Prostate gland (tissue), 2 donors: ENCODE data around the gene OTUD7B. TPM values are rescaled to one million over a fixed set of nuclear protein-coding genes. Genes with fewer than 3 reads are reported as not detected.

ENCODE experiments used
- DNase-seq: peaks from one replicate; pipeline ENCODE4 v3.0.0-alpha.2; 2019; ENCODE audit warnings: low spot score
- H3K27ac ChIP-seq, 2 donors: fragments of 200-600 bp; sonication (generic); 2 replicates each; pipeline ENCODE4 v1.5.1; 2017 to 2019
- H3K27me3 ChIP-seq: fragments of 200-600 bp; sonication (generic); replicated peaks from 2 replicates; pipeline ENCODE4 v1.5.1; 2019; ENCODE audit not compliant: insufficient read depth
- H3K36me3 ChIP-seq, 2 donors: fragments of 200-600 bp; sonication (generic); 1 replicate in 1 of 2; 2 replicates in 1 of 2; pipeline versions ENCODE4 v1.5.1 to v1.8.1; 2017 to 2019
- H3K4me1 ChIP-seq: fragments of 200-600 bp; sonication (generic); replicated peaks from 2 replicates; pipeline ENCODE4 v1.5.1; 2019
- H3K4me3 ChIP-seq, 2 donors: fragments of 200-600 bp; sonication (generic); 2 replicates each; pipeline ENCODE4 v1.5.1; 2017 to 2019
- H3K9me3 ChIP-seq: fragments of 200-600 bp; sonication (generic); 2 replicates; pipeline ENCODE4 v1.5.1; 2017
- CTCF ChIP-seq, 4 experiments: fragments of 200-600 bp in 2 of 4; fragments of 450-650 bp in 2 of 4; sonication (generic) in 2 of 4; IDR thresholded peaks; 1 replicate in 3 of 4; 2 replicates in 1 of 4; pipeline ENCODE4 v1.5.1; 2016 to 2019; ENCODE audit warnings: antibody characterized with exemption in 4 of 4, mild to moderate bottlenecking in 2 of 4, moderate library complexity in 2 of 4
- POLR2A ChIP-seq: fragments of 450-650 bp; IDR thresholded peaks from one replicate; pipeline ENCODE4 v1.6.1; 2016; ENCODE audit warnings: antibody characterized with exemption, mild to moderate bottlenecking
- POLR2AphosphoS5 ChIP-seq: sonication (generic); formaldehyde crosslinking; IDR thresholded peaks from one replicate; pipeline ENCODE4 v1.6.1; 2017; ENCODE audit warnings: antibody characterized with exemption
- WGBS: methylation state at CpG from one replicate; pipeline ENCODE4 v1.1.5; 2018; 5-methylcytosine and 5-hydroxymethylcytosine counted together
- intact Hi-C: fragments of 100-400 bp; cut with DNase I; formaldehyde crosslinking; loops from one replicate; pipeline ENCODE4 v1.14.2; 2022
- total RNA-seq, 2 donors: library from RNA; depleted of rRNA; stranded (reverse); fragments of >200 nt; gene quantifications; one replicate each; pipeline ENCODE4 v1.1.0, GENCODE V29; 2016

Gene OTUD7B
- total RNA-seq, 2 donors from 2014 or later = 13.5 to 27.3 TPM

GRCh38 chr1:150022357-150022756 lies 11.8 kb upstream of the OTUD7B start:
- H3K4me1 ChIP-seq = no peaks in the 10 kb centered on the region
- intact Hi-C loops = no loop called here
- DNase-seq = no peak

GRCh38 chr1:150021191-150021694 lies 10.7 kb upstream of the OTUD7B start:
- Histone ChIP-seq H3K27ac (no peak overlapping the region), H3K27me3 (no peaks in the 10 kb centered on the region), H3K9me3 (no peaks in the 10 kb centered on the region), H3K4me1 (no peaks in the 10 kb centered on the region), H3K4me3 (no peak overlapping the region), H3K36me3 (no peaks in the 10 kb centered on the region)
- 71% methylated on average over 5 of the region's 5 CpGs for WGBS
- no peak for DNase-seq
- intact Hi-C loops = no loop called here
- no peak for TF ChIP-seq CTCF (IDR thresholded peaks at IDR 0.05)
- no peak for TF ChIP-seq POLR2AphosphoS5
- TF ChIP-seq POLR2A = no peak

More at GRCh38 chr1:150022357-150022756, 11.8 kb upstream of the OTUD7B start:
- TF ChIP-seq POLR2A (no peak), POLR2AphosphoS5 (no peak), CTCF (IDR thresholded peaks at IDR 0.05) (no peak)
- WGBS = 75% methylated on average over 6 of the region's 6 CpGs
- Histone ChIP-seq H3K27me3 (no peaks in the 10 kb centered on the region), H3K36me3 (no peaks in the 10 kb centered on the region), H3K4me3 (no peak overlapping the region), H3K27ac (no peak overlapping the region), H3K9me3 (no peaks in the 10 kb centered on the region)

- DNase-seq = no peak
- Histone ChIP-seq H3K4me3 (no peak overlapping the region), H3K36me3 (no peaks in the 10 kb centered on the region), H3K27me3 (no peaks in the 10 kb centered on the region), H3K9me3 (no peaks in the 10 kb centered on the region), H3K27ac (no peak overlapping the region), H3K4me1 (no peaks in the 10 kb centered on the region)
- no peak for TF ChIP-seq POLR2AphosphoS5
- TF ChIP-seq POLR2A = no peak
- TF ChIP-seq CTCF (IDR thresholded peaks at IDR 0.05) = no peak
- intact Hi-C loops = no loop called here
- 93% methylated on average over 2 of the region's 2 CpGs for WGBS
Measured at GRCh38 chr1:150020711-150021110, 10.2 kb upstream of the OTUD7B start.

- no peak overlapping the region for H3K27ac ChIP-seq
- H3K4me1 ChIP-seq = no peaks in the 10 kb centered on the region
- 84% methylated on average over 4 of the region's 4 CpGs for WGBS
- H3K9me3 ChIP-seq = no peaks in the 10 kb centered on the region
- no peak overlapping the region for H3K4me3 ChIP-seq
- intact Hi-C loops = no loop called here
- no peaks in the 10 kb centered on the region for H3K27me3 ChIP-seq
- DNase-seq = no peak
- TF ChIP-seq POLR2A = no peak
- no peak for TF ChIP-seq CTCF (IDR thresholded peaks at IDR 0.05)
- TF ChIP-seq POLR2AphosphoS5 = no peak
- H3K36me3 ChIP-seq = no peaks in the 10 kb centered on the region
Measured at GRCh38 chr1:150018165-150018564, 7.6 kb upstream of the OTUD7B start.

GRCh38 chr1:150017206-150017750 lies 6.8 kb upstream of the OTUD7B start:
- Histone ChIP-seq H3K27me3 (no peaks in the 10 kb centered on the region), H3K4me1 (no peaks in the 10 kb centered on the region), H3K27ac (no peak overlapping the region), H3K9me3 (no peaks in the 10 kb centered on the region), H3K36me3 (no peaks in the 10 kb centered on the region), H3K4me3 (no peak overlapping the region)
- intact Hi-C loops = no loop called here
- TF ChIP-seq CTCF (IDR thresholded peaks at IDR 0.05) (no peak), POLR2AphosphoS5 (no peak), POLR2A (no peak)
- DNase-seq = no peak
